PC-9 (cell line): ENCODE results near the gene GABARAPL1.

Experiments used
- EZH2 ChIP-seq: fragments of 200-600 bp; sonication (generic); IDR thresholded peaks from 2 replicates; pipeline ENCODE4 v1.8.0; 2017; ENCODE audit warnings: antibody characterized with exemption, low read depth
- TF ChIP-seq, protein P1 (sequence below): fragments of 200-600 bp; sonication (generic); conservative IDR thresholded peaks from 2 replicates; pipeline ENCODE4 v1.6.1; 2017; ENCODE audit warnings: mixed run types, antibody characterized with exemption, mild to moderate bottlenecking, moderate library complexity

DNA sequence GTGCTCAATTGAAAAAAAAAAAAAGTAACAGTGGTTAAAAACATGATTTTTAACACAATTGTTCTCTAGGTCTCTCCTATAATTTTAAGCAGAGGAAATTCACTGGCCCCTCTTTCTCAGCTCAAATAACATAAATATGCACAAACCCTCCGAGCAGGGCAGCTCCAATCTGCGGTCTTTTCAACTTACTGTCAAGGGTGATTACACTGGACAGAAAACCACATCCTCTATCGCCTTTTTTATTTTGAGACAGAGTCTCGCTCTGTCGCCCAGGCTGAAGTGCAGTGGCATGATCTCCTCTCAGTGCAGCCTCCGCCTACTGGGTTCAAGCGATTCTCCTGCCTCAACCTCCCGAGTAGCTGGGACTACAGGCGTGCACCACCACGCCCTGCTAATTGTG lies 16.5 kb upstream of the GABARAPL1 start:
- TF ChIP-seq, protein P1, sequence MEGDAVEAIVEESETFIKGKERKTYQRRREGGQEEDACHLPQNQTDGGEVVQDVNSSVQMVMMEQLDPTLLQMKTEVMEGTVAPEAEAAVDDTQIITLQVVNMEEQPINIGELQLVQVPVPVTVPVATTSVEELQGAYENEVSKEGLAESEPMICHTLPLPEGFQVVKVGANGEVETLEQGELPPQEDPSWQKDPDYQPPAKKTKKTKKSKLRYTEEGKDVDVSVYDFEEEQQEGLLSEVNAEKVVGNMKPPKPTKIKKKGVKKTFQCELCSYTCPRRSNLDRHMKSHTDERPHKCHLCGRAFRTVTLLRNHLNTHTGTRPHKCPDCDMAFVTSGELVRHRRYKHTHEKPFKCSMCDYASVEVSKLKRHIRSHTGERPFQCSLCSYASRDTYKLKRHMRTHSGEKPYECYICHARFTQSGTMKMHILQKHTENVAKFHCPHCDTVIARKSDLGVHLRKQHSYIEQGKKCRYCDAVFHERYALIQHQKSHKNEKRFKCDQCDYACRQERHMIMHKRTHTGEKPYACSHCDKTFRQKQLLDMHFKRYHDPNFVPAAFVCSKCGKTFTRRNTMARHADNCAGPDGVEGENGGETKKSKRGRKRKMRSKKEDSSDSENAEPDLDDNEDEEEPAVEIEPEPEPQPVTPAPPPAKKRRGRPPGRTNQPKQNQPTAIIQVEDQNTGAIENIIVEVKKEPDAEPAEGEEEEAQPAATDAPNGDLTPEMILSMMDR, result no peak
- no peak for TF ChIP-seq EZH2
